ENCODE measurements around the gene RRAD. TPM values are rescaled to one million over a fixed set of nuclear protein-coding genes. Genes with fewer than 3 reads are reported as not detected.
"Not testable (repeated sequence)": the region's sequence is repeated elsewhere in the genome, so short reads cannot be mapped to it uniquely, and the experiment has no call there.

Gene RRAD
- total RNA-seq, 1 donor from 2014 or later = 0.59 TPM

- no peak for DNase-seq (ENCODE audit: low read depth, low spot score)
These were observed 24.5 kb downstream of the RRAD start for GRCh38 chr16:66900721-66901441.

GRCh38 chr16:66899945-66900710 lies 25.2 kb downstream of the RRAD start:
- peak; percentile 33 for DNase-seq (ENCODE audit: low read depth, low spot score)

- DNase-seq (ENCODE audit: low read depth, low spot score) = no peak
These were observed 25.9 kb downstream of the RRAD start for GRCh38 chr16:66899310-66899944.

GRCh38 chr16:66898933-66899309 lies 26.4 kb downstream of the RRAD start:
- DNase-seq (ENCODE audit: low read depth, low spot score) = no peak

- DNase-seq (ENCODE audit: low read depth, low spot score) = no peak
These were observed 27.1 kb downstream of the RRAD start for GRCh38 chr16:66898207-66898606.

GRCh38 chr16:66896682-66897081 lies 28.7 kb downstream of the RRAD start:
- DNase-seq (ENCODE audit: low read depth, low spot score) = not testable (repeated sequence)

GRCh38 chr16:66895999-66896398 lies 29.3 kb downstream of the RRAD start:
- DNase-seq (ENCODE audit: low read depth, low spot score) = no peak

GRCh38 chr16:66895689-66895979 lies 29.7 kb downstream of the RRAD start:
- DNase-seq (ENCODE audit: low read depth, low spot score) = no peak

GRCh38 chr16:66894948-66895688 lies 30.2 kb downstream of the RRAD start:
- peak; percentile 30 for DNase-seq (ENCODE audit: low read depth, low spot score)

- no peak for DNase-seq (ENCODE audit: low read depth, low spot score)
These were observed 31.3 kb downstream of the RRAD start for GRCh38 chr16:66894055-66894454.

- no peak for DNase-seq (ENCODE audit: low read depth, low spot score)
These were observed 33.5 kb downstream of the RRAD start for GRCh38 chr16:66891797-66892196.

GRCh38 chr16:66891360-66891759 lies 34.0 kb downstream of the RRAD start:
- DNase-seq (ENCODE audit: low read depth, low spot score) = no peak

GRCh38 chr16:66890799-66891198 lies 34.5 kb downstream of the RRAD start:
- DNase-seq (ENCODE audit: low read depth, low spot score) = no peak

- DNase-seq (ENCODE audit: low read depth, low spot score) = no peak
These were observed 35.7 kb downstream of the RRAD start for GRCh38 chr16:66889622-66890021.

GRCh38 chr16:66888647-66889615 lies 36.4 kb downstream of the RRAD start:
- no peak for DNase-seq (ENCODE audit: low read depth, low spot score)

GRCh38 chr16:66886914-66887313 lies 38.4 kb downstream of the RRAD start:
- no peak for DNase-seq (ENCODE audit: low read depth, low spot score)

GRCh38 chr16:66886321-66886720 lies 39.0 kb downstream of the RRAD start:
- DNase-seq (ENCODE audit: low read depth, low spot score) = no peak

- DNase-seq (ENCODE audit: low read depth, low spot score) = no peak
These were observed 39.8 kb downstream of the RRAD start for GRCh38 chr16:66885491-66885890.

- no peak for DNase-seq (ENCODE audit: low read depth, low spot score)
These were observed 42.6 kb downstream of the RRAD start for GRCh38 chr16:66882702-66883101.

GRCh38 chr16:66881964-66882508 lies 43.3 kb downstream of the RRAD start:
- DNase-seq (ENCODE audit: low read depth, low spot score) = no peak

All from pulmonary artery endothelial cell (primary cell).